ENCODE measurements around the gene PIH1D1.

PIH1D1 gene

DNA sequence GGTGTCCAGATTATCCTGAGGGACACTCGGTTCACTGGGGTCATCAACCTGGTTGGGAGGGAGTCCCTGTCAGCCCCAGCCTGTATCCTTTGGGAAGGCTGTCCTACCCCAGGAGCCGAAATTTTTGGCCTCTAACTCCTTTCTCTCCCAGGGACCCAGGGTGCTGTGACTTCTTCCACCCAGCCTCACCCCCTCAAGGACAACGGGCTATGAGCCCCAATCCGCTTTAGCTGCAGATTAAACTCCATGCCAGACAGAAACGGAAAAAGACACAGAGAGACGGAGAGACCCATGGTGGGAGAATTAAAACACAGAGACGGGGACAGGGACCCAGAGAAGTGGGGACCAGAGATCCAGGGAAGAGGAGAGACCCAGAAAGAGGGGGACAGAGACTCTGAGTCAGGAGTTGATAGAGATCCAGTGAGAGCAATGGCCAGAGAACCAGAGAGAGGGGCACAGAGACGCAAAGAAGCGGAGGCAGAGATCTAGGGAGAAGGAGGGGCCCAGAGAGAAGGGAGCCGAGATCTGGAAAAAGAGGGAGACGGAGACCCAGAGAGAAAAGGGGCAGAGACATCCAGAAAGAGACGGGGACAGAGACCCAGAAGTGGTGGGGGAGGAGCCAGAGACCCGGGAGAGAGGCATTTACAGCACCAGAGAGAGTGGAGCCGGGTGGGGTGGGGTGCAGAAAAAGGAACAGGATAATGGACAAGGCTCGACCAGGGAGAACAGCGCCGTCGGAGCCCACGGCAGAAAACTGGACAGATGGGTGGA, 11.0 kb downstream of the PIH1D1 start:
- DNase-seq (ENCODE audit: low read depth): no peak
- H3K4me3 ChIP-seq (ENCODE audit: low read length): no peak overlapping the region
- TF ChIP-seq CTCF (IDR thresholded peaks at IDR 0.05; ENCODE audit: insufficient read depth, low read depth, low read length, missing control alignments): no peak

GRCh38 chr19:49439836-49440235, 11.8 kb downstream of the PIH1D1 start:
- DNase-seq (ENCODE audit: low read depth): no peak
- no peak overlapping the region for H3K4me3 ChIP-seq (ENCODE audit: low read length)
- no peak for TF ChIP-seq CTCF (IDR thresholded peaks at IDR 0.05; ENCODE audit: insufficient read depth, low read depth, low read length, missing control alignments)

DNA sequence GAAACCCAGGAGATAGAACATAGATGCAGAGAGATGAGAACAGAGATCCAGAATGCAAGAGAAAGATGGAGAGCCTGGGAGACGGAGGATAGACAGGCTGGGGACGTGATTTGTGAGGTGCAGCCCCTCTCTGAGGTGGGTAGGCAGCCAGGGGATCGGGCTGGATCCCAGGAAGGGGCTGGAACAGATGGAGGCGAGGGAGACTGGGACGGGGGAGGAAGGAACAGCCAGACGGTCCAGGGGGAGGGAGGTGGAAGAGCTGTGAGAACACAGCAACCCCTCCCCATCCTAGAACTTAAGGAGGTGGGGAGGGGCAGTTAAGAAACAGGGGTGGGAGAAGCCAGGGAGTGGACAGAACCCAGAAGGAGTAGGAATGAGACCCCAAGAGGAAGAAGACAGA, 13.4 kb downstream of the PIH1D1 start:
- H3K4me3 ChIP-seq (ENCODE audit: low read length): no peak overlapping the region
- no peak for TF ChIP-seq CTCF (IDR thresholded peaks at IDR 0.05; ENCODE audit: insufficient read depth, low read depth, low read length, missing control alignments)
- no peak for DNase-seq (ENCODE audit: low read depth)

- H3K4me3 ChIP-seq (ENCODE audit: low read length): no peak overlapping the region
- TF ChIP-seq CTCF (IDR thresholded peaks at IDR 0.05; ENCODE audit: insufficient read depth, low read depth, low read length, missing control alignments): no peak
- DNase-seq (ENCODE audit: low read depth): no peak
Measured at GRCh38 chr19:49437231-49437630, 14.4 kb downstream of the PIH1D1 start.

- no peak for TF ChIP-seq CTCF (IDR thresholded peaks at IDR 0.05; ENCODE audit: insufficient read depth, low read depth, low read length, missing control alignments)
- no peak overlapping the region for H3K4me3 ChIP-seq (ENCODE audit: low read length)
Measured at GRCh38 chr19:49436381-49437017, 15.1 kb downstream of the PIH1D1 start.

DNA sequence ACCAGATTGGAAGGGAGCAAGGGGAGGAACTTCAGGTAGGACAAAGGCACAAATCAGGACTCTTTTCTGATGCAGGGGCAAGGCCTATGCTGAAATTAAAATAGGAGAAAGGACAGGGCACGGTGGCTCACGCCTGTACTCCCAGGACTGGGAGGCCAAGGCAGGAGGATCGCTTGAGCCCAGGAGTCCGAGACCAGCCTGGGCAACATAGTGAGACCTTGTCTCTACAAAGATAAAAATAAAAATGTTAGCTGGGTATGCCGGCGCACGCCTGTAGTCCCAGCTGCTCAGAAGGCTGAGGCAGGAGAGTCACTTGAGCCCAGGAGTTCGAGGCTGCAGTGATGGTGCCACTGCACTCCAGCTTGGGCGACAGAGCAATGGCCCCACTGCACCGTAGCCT, 15.9 kb downstream of the PIH1D1 start:
- H3K4me3 ChIP-seq (ENCODE audit: low read length): no peak overlapping the region
- TF ChIP-seq CTCF (IDR thresholded peaks at IDR 0.05; ENCODE audit: insufficient read depth, low read depth, low read length, missing control alignments): no peak
- no peak for DNase-seq (ENCODE audit: low read depth)

More at GRCh38 chr19:49436381-49437017, 15.1 kb downstream of the PIH1D1 start:
- DNase-seq (ENCODE audit: low read depth): no peak
